Pons (tissue), 1 donor: ENCODE results near the gene ERVK3-1.

ENCODE experiments used
- DNase-seq: peaks from one replicate; pipeline ENCODE4 v3.0.0-alpha.2; 2016; ENCODE audit warnings: low spot score

Gene ERVK3-1

GRCh38 chr19:58364146-58364545 is 59.0 kb downstream of the ERVK3-1 start:
- no peak for DNase-seq
